SK-N-MC (cell line): ENCODE data around the gene ABHD18.

Experiments
- EZH2 ChIP-seq: fragments of 200-600 bp; sonication (generic); IDR thresholded peaks from one replicate; pipeline ENCODE4 v1.6.1; 2017; ENCODE audit warnings: antibody characterized with exemption
- FOXP2 ChIP-seq: optimal IDR thresholded peaks from 2 replicates; pipeline ENCODE3; 2011; ENCODE audit warnings: mild to moderate bottlenecking, moderate library complexity; ENCODE audit not compliant: insufficient read depth; ENCODE audit errors: extremely low read length, control extremely low read depth
- POLR2AphosphoS5 ChIP-seq: IDR thresholded peaks from 2 replicates; pipeline ENCODE4 v1.6.1; 2012; ENCODE audit warnings: mild to moderate bottlenecking, low read depth, low read length, borderline replicate concordance

GRCh38 chr4:127997534-127998388 lies 32.6 kb downstream of the ABHD18 start:
- TF ChIP-seq POLR2AphosphoS5 (no peak), FOXP2 (no peak), EZH2 (no peak)
